HEK293 (cell line): Measurements from ENCODE around the gene MAMDC2.

Source experiments
- CTCF ChIA-PET: fragments of 350-600 bp; formaldehyde crosslinking; extraction: SDS; loops from one replicate; lab custom pipeline; 2021; ENCODE audit warnings: antibody characterized with exemption; lab: Yijun Ruan, JAX
- POLR2A ChIA-PET: fragments of 300-600 bp; formaldehyde crosslinking; extraction: SDS; loops from one replicate; lab custom pipeline; 2020; ENCODE audit warnings: antibody characterized with exemption, inconsistent platforms; lab: Yijun Ruan, JAX
- H3K27ac ChIP-seq: fragments of 200-500 bp; sonication (Bioruptor generic); 2 replicates; pipeline ENCODE4 v1.5.1; 2014; ENCODE audit warnings: low read depth, low read length, control low read depth, inconsistent platforms; ENCODE audit errors: extremely low read depth
- H3K36me3 ChIP-seq, 2 experiments: fragments of 200-500 bp in 1 of 2; sonication (Bioruptor generic) in 1 of 2; 1 replicate in 1 of 2; 2 replicates in 1 of 2; pipeline ENCODE4 v1.5.1; 2014 to 2017; ENCODE audit warnings: inconsistent platforms in 2 of 2, low read length in 2 of 2; ENCODE audit not compliant: control insufficient read depth in 2 of 2, insufficient read depth in 1 of 2
- H3K4me1 ChIP-seq: fragments of 200-500 bp; sonication (Bioruptor generic); 2 replicates; pipeline ENCODE4 v1.5.1; 2014; ENCODE audit warnings: mild to moderate bottlenecking, low read length, inconsistent platforms; ENCODE audit not compliant: control insufficient read depth, insufficient read depth
- H3K4me3 ChIP-seq: 2 replicates; pipeline ENCODE4 v1.5.1; 2011; ENCODE audit warnings: low read depth, mild to moderate bottlenecking, control low read depth, low read length, moderate library complexity
- H3K9me3 ChIP-seq: fragments of 200-500 bp; sonication (Bioruptor generic); 2 replicates; pipeline ENCODE4 v1.5.1; 2014; ENCODE audit warnings: low read depth, low read length, inconsistent platforms; ENCODE audit not compliant: control insufficient read depth, insufficient read depth
- GLI2 ChIP-seq: fragments of 450-650 bp; formaldehyde crosslinking; IDR thresholded peaks from 2 replicates; pipeline ENCODE4; 2017; ENCODE audit warnings: missing biosample characterization, missing genetic modification characterization, low read depth, borderline replicate concordance
- KLF10 ChIP-seq: fragments of 450-650 bp; IDR thresholded peaks from 2 replicates; pipeline ENCODE4 v1.5.1; 2018; ENCODE audit warnings: missing biosample characterization, mild to moderate bottlenecking, missing genetic modification characterization
- RBAK ChIP-seq: fragments of 450-650 bp; formaldehyde crosslinking; IDR thresholded peaks from 2 replicates; pipeline ENCODE4 v1.5.1; 2016; ENCODE audit warnings: missing biosample characterization, missing genetic modification characterization
- TCF7L2 ChIP-seq: IDR thresholded peaks from 2 replicates; pipeline ENCODE4 v1.6.1; 2011; ENCODE audit warnings: low read depth, mild to moderate bottlenecking, inconsistent platforms, low read length, moderate library complexity, borderline replicate concordance
- ZBTB21 ChIP-seq: fragments of 450-650 bp; formaldehyde crosslinking; IDR thresholded peaks from 2 replicates; pipeline ENCODE4 v1.5.1; 2017; ENCODE audit warnings: missing biosample characterization, missing genetic modification characterization
- ZBTB48 ChIP-seq: fragments of 450-650 bp; formaldehyde crosslinking; IDR thresholded peaks from 2 replicates; pipeline ENCODE4 v1.5.1; 2016; ENCODE audit warnings: missing biosample characterization, missing genetic modification characterization
- ZEB2 ChIP-seq: fragments of 450-650 bp; formaldehyde crosslinking; IDR thresholded peaks from 2 replicates; pipeline ENCODE4 v1.5.1; 2016; ENCODE audit warnings: missing biosample characterization, missing genetic modification characterization
- ZFP41 ChIP-seq: fragments of 450-650 bp; formaldehyde crosslinking; IDR thresholded peaks from 2 replicates; pipeline ENCODE4 v1.5.1; 2016; ENCODE audit warnings: missing biosample characterization, missing genetic modification characterization, borderline replicate concordance
- ZNF211 ChIP-seq: fragments of 450-650 bp; formaldehyde crosslinking; IDR thresholded peaks from 2 replicates; pipeline ENCODE4 v1.5.1; 2016; ENCODE audit warnings: low read depth, missing biosample characterization, missing genetic modification characterization
- ZNF324 ChIP-seq: fragments of 450-650 bp; formaldehyde crosslinking; IDR thresholded peaks from 2 replicates; pipeline ENCODE4 v1.5.1; 2016; ENCODE audit warnings: missing biosample characterization, missing genetic modification characterization
- ZNF366 ChIP-seq: fragments of 450-650 bp; formaldehyde crosslinking; conservative IDR thresholded peaks from 2 replicates; pipeline ENCODE4 v1.5.1; 2016; ENCODE audit warnings: missing biosample characterization, missing genetic modification characterization
- ZNF621 ChIP-seq: fragments of 450-650 bp; formaldehyde crosslinking; IDR thresholded peaks from 2 replicates; pipeline ENCODE4 v1.5.1; 2017; ENCODE audit warnings: missing biosample characterization, missing genetic modification characterization
- ZNF677 ChIP-seq: fragments of 450-650 bp; IDR thresholded peaks from 2 replicates; pipeline ENCODE4 v1.5.0; 2018; ENCODE audit warnings: missing biosample characterization, mild to moderate bottlenecking, missing genetic modification characterization, moderate library complexity
- ZNF747 ChIP-seq: fragments of 450-650 bp; formaldehyde crosslinking; IDR thresholded peaks from 2 replicates; pipeline ENCODE4 v1.5.1; 2016; ENCODE audit warnings: missing biosample characterization, missing genetic modification characterization
- TF ChIP-seq, protein P1 (sequence below): fragments of 450-650 bp; formaldehyde crosslinking; IDR thresholded peaks from 2 replicates; pipeline ENCODE4; 2016; ENCODE audit warnings: missing biosample characterization, missing genetic modification characterization
- TF ChIP-seq, protein P2 (sequence below): fragments of 450-650 bp; formaldehyde crosslinking; IDR thresholded peaks from 2 replicates; pipeline ENCODE4 v1.5.1; 2017; ENCODE audit warnings: missing biosample characterization, missing genetic modification characterization
- TF ChIP-seq, protein P3 (sequence below): fragments of 450-650 bp; formaldehyde crosslinking; IDR thresholded peaks from 2 replicates; pipeline ENCODE4 v1.5.1; 2016; ENCODE audit warnings: missing biosample characterization, missing genetic modification characterization
- TF ChIP-seq, protein P4 (sequence below): fragments of 450-650 bp; formaldehyde crosslinking; IDR thresholded peaks from 2 replicates; pipeline ENCODE4 v1.5.1; 2016; ENCODE audit warnings: missing biosample characterization, missing genetic modification characterization, low read depth
- TF ChIP-seq, protein P5 (sequence below): IDR thresholded peaks from 2 replicates; pipeline ENCODE4 v1.6.1; 2011; ENCODE audit warnings: mild to moderate bottlenecking, low read depth, low read length, borderline replicate concordance

Gene MAMDC2

DNA sequence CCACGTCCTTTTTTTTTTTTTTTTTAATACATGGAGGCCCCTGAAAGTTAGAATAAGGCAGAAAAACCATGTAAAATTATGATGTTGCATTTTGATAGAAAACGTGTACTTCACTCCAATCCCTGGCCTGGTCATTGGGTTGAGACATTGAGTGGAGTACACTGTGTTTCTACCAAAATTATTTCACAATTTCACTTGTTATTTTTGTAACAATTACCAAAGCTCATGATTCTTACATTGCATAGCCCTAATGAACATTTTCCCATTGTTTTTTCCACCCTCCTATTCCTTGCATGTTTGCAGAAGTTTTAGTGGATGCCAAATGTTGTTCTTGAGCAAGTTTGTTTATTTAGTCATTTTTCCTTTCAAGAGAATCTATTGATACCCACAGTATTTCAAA is 21.9 kb downstream of the MAMDC2 start:
- Histone ChIP-seq H3K36me3 (no peaks in the 10 kb centered on the region), H3K4me1 (no peaks in the 10 kb centered on the region), H3K9me3 (no peaks in the 10 kb centered on the region), H3K4me3 (no peak overlapping the region), H3K27ac (no peak overlapping the region)
- TF ChIP-seq, protein P1, sequence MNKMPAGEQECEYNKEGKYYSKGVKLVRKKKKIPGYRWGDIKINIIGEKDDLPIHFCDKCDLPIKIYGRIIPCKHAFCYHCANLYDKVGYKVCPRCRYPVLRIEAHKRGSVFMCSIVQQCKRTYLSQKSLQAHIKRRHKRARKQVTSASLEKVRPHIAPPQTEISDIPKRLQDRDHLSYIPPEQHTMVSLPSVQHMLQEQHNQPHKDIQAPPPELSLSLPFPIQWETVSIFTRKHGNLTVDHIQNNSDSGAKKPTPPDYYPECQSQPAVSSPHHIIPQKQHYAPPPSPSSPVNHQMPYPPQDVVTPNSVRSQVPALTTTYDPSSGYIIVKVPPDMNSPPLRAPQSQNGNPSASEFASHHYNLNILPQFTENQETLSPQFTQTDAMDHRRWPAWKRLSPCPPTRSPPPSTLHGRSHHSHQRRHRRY (tag by site-specific recombination): no peak
- TF ChIP-seq, protein P2, sequence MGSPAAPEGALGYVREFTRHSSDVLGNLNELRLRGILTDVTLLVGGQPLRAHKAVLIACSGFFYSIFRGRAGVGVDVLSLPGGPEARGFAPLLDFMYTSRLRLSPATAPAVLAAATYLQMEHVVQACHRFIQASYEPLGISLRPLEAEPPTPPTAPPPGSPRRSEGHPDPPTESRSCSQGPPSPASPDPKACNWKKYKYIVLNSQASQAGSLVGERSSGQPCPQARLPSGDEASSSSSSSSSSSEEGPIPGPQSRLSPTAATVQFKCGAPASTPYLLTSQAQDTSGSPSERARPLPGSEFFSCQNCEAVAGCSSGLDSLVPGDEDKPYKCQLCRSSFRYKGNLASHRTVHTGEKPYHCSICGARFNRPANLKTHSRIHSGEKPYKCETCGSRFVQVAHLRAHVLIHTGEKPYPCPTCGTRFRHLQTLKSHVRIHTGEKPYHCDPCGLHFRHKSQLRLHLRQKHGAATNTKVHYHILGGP (tag by site-specific recombination): no peak
- TF ChIP-seq ZBTB21 (no peak), ZNF211 (tag by site-specific recombination) (no peak), ZEB2 (tag by site-specific recombination) (no peak), ZFP41 (tag by site-specific recombination) (no peak), ZNF621 (no peak), KLF10 (tag by site-specific recombination) (no peak), ZBTB48 (no peak)
- TF ChIP-seq, protein P3, sequence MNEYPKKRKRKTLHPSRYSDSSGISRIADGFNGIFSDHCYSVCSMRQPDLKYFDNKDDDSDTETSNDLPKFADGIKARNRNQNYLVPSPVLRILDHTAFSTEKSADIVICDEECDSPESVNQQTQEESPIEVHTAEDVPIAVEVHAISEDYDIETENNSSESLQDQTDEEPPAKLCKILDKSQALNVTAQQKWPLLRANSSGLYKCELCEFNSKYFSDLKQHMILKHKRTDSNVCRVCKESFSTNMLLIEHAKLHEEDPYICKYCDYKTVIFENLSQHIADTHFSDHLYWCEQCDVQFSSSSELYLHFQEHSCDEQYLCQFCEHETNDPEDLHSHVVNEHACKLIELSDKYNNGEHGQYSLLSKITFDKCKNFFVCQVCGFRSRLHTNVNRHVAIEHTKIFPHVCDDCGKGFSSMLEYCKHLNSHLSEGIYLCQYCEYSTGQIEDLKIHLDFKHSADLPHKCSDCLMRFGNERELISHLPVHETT (tag by site-specific recombination): no peak
- ChIA-PET CTCF (no interaction called here), POLR2A (no interaction called here)

DNA sequence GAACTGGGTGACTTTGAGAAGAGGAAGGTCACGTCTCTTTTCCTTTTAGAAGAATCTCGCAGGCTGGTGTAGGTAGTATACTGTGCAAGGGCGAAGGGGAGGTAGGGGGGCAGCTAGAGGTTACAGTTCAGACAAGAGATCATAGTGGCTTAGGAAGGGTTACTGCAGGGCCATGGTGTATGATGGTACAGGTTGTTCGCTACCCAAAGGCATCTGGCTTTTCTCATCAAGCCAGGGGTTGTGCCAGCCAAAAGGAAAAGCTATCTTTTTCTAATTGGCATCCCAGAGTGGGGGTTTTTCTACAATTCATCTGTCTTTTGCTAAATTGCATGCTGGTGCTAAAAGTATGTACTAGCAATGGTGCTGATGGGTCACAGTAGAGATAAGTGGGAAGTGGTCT is 22.8 kb downstream of the MAMDC2 start:
- H3K27ac ChIP-seq: no peak overlapping the region
- no peaks in the 10 kb centered on the region for H3K4me1 ChIP-seq
- no peak overlapping the region for H3K4me3 ChIP-seq
- TF ChIP-seq ZNF747 (no peak), ZNF677 (tag by site-specific recombination) (no peak), ZNF324 (no peak), TCF7L2 (no peak)
- TF ChIP-seq, protein P4, sequence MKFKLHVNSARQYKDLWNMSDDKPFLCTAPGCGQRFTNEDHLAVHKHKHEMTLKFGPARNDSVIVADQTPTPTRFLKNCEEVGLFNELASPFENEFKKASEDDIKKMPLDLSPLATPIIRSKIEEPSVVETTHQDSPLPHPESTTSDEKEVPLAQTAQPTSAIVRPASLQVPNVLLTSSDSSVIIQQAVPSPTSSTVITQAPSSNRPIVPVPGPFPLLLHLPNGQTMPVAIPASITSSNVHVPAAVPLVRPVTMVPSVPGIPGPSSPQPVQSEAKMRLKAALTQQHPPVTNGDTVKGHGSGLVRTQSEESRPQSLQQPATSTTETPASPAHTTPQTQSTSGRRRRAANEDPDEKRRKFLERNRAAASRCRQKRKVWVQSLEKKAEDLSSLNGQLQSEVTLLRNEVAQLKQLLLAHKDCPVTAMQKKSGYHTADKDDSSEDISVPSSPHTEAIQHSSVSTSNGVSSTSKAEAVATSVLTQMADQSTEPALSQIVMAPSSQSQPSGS (tag by site-specific recombination): no peak
- CTCF ChIA-PET: no interaction called here
- H3K36me3 ChIP-seq: no peaks in the 10 kb centered on the region
- POLR2A ChIA-PET: no interaction called here
- no peaks in the 10 kb centered on the region for H3K9me3 ChIP-seq

DNA sequence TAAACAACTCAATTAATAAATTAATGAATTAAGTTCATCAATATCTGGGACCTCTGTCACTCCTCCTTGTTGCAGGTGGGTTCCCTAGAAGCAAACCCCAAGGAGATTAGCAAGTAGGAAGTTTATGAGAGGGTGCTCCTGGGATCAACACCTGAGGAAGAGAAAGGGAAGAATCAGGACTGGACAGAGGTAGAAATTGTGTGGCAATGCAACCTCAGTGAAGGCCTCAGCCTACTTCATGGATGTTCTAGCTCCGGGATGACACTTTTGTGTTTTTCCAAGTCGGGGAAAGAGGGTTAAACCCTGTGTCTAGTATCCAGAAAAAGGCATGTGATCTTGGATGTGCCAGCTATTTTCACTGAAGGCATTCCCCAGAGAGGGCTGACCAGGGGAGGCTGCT is 23.2 kb downstream of the MAMDC2 start:
- TF ChIP-seq ZNF366 (tag by site-specific recombination) (no peak), RBAK (tag by site-specific recombination) (no peak), GLI2 (no peak)
- TF ChIP-seq, protein P5, sequence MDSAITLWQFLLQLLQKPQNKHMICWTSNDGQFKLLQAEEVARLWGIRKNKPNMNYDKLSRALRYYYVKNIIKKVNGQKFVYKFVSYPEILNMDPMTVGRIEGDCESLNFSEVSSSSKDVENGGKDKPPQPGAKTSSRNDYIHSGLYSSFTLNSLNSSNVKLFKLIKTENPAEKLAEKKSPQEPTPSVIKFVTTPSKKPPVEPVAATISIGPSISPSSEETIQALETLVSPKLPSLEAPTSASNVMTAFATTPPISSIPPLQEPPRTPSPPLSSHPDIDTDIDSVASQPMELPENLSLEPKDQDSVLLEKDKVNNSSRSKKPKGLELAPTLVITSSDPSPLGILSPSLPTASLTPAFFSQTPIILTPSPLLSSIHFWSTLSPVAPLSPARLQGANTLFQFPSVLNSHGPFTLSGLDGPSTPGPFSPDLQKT: no peak
- Histone ChIP-seq H3K4me1 (no peaks in the 10 kb centered on the region), H3K4me3 (no peak overlapping the region), H3K36me3 (no peaks in the 10 kb centered on the region), H3K9me3 (no peaks in the 10 kb centered on the region), H3K27ac (no peak overlapping the region)
- POLR2A ChIA-PET: no interaction called here
- CTCF ChIA-PET: no interaction called here
